GM19328 (cell line): Measurements from ENCODE around the gene ZSCAN9.

Experiments
- ATAC-seq: cut with Tn5 transposase; IDR thresholded peaks from one replicate; pipeline ENCODE4 v1.9.1; 2021; ENCODE audit warnings: mild to moderate bottlenecking, moderate library complexity; ENCODE audit not compliant: unreplicated experiment

ZSCAN9 gene

GRCh38 chr6:28225056-28225834 is at the start of gene ZSCAN9:
Gene ZSCAN9 (plus strand): TSS chr6:28225275. CDS start chr6:28227085, 1,810 bp downstream.
- ATAC-seq = peak; percentile 73

DNA sequence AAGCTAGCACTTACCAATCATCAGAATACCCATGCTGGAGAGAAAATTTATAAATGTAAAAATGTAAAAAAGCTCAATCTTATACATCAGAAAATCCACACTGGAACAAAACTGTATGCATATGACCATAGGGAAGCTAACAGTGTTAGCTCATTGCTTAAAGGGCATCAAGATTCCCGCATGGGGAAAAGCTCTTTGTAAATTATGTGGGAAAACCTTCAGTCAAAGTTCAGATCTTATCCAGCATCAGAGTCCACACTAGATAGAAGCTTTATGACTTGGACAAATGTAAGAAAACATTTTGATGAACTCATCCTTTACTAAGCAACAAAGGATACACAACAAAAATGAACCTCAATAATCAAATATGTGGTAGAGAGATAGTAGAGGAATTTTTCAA is 48.7 kb upstream of the ZSCAN9 start:
- no peak for ATAC-seq

GRCh38 chr6:28182255-28182654 is 42.8 kb upstream of the ZSCAN9 start:
- ATAC-seq = no peak

GRCh38 chr6:28188111-28188979 is 36.7 kb upstream of the ZSCAN9 start:
- no peak for ATAC-seq

- ATAC-seq = no peak
These were observed 25.1 kb upstream of the ZSCAN9 start for GRCh38 chr6:28200020-28200419.

- ATAC-seq = no peak
These were observed 21.9 kb upstream of the ZSCAN9 start for GRCh38 chr6:28203201-28203600.

GRCh38 chr6:28205879-28206278 is 19.2 kb upstream of the ZSCAN9 start:
- no peak for ATAC-seq

DNA sequence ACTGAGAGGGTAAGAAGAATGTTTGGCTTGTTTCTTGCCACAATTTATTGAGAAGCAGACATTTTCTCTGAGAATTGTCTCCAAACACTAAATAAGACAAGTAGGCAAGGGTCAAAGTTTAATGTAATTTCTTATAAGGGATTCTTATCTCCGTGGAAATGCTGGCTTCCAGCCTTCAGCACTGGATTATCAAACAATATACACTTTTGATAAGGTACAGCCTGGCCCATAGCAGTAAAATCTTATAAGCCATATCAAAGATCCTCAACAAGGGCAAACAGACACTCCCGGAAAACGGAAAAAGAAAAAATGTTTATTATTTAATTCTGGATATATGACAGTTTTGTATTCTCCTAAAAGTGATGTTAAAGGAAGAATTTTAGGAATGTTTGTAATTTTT is 18.5 kb upstream of the ZSCAN9 start:
- ATAC-seq = no peak

- ATAC-seq = no peak
These were observed 18.1 kb upstream of the ZSCAN9 start for GRCh38 chr6:28206928-28207509.

DNA sequence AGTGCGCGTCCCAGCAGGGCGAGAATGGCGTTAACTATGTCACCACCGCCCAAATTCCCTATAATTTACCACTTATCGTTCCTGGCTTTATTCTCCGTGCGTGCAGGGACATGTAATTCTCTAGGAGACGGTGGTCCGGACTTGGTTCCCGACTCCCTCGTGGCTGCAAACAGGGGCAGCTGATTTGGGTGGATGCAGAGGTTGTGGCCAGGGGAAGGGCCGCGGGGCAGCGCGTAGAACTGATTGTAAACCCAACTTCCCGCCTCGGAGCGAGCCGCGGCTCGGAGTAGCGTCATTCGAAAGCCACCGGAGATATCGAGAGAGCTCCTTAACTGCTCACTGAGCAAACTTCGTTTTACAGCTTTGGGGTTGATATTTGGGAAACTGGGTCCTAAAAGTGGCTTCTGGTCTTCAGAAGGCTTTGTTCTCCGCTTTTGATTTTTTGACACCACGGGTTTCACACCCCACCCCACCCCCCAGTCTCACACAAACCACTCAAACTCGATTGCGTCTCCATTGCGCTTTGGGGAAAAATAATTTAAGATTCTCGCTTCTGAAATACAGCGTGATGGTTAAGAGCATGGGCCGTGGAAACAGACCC is 17.5 kb upstream of the ZSCAN9 start:
- ATAC-seq = no peak

GRCh38 chr6:28208111-28208659 is 16.9 kb upstream of the ZSCAN9 start:
- ATAC-seq = no peak

DNA sequence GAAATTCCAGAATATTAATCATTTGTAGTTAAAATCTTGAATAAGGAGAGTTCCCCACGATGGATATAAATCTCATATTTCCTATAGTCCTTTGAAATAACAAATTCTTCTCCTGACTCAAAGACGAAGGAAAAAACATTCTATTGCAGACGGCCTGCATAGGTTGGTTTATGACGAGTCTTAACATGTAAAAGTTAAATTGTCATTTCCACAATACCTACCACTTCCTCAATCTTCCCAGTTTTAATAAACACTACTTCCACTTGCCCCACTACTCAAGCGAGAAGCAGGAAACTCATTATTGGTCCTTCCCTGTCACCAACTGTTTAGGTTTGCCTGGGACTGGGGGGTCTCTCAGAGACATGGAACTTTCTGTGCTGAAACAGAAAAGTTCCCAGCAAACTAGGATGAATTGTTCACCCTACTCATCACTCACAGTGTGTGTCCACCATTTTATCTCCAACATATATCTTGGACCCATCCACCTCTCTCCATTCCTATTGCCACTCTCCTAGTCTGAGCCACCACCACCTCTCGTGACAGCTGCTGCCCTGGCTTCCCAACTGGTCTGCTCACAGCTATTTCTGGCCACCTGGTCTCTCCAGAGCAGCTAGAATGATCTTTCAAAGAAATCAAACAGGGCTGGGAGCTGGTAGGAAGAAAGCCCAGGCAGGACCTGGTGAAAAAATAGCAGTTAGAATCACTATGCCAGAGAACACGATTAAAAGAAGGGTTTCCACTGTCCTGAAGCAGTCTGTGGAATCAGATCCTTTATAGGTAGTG is 15.1 kb upstream of the ZSCAN9 start:
- no peak for ATAC-seq

DNA sequence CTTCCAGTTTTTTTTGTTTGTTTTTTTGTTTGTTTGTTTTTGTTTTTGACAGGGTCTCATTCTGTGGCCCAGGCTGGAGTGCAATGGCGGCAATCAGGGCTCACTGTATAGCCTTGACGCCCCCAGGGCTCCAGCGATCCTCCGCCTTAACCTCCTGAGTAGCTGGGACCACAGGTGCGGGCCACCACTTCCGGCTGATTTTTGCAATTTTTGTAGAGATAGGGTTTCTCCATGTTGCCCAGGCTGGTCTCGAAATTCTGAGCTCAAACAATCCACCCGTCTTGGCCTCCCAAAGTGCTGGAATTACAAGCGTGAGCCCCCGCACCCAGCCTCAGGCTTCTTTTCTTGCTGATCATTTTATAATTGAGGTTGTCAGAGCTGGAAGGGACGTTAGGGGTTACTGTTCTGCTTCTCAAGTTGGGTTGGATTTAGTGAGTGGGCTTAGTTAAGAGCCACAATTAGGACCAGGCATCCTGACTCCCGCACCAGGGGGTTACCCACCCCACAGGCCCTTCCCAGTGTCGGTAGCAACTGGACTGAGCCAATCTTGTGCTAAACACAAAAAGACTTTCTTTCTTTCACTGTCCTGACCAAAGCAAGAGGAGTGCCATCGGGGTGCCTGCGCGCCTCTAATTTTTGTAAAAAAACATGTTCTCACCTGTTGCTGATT is 13.1 kb upstream of the ZSCAN9 start:
- ATAC-seq = peak; percentile 22

DNA sequence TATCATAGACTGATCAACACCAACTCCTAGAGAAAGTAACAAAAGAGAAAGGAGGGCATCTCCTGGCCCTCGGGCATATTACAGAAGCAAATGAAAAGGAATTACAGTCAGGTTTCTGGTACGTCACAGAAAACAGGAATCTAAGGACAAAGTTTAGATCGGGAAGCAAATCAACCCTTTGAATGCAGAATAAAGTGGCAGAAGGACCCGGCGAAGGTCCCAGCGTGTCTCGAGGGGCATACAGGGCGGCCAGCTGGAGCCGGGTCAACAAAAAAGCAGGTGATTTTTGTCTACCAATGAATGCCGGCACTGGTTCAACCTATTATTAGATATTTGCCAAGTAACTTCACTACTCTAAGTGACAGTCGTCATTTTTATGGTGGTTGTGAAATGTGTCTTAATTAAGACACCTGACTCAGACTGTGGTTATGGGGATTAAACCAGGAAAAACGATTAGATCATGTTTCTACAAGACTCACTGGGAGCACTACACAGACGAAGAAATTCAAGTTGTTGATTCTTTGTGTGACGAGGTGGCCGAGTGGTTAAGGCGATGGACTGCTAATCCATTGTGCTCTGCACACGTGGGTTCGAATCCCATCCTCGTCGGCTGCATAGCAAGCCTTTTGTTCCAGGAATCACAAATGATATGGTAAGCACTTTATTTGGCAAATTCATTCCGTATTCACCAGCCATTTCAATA is 12.4 kb upstream of the ZSCAN9 start:
- ATAC-seq = peak; percentile 51

DNA sequence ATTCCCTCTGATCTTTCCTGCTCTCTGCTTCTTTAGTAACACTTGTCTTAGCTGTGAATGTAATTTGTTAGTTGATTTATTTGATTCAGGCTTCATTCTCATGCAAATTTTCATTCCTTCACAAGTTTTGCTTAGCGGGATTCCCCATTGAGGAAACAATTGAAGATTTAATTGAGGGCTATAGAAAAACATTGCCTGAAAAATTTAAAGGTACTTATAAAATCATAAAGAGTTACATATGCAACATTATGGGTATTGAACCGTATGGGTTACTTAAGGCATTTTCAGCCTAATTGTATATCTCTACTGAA is 11.9 kb upstream of the ZSCAN9 start:
- ATAC-seq = no peak

DNA sequence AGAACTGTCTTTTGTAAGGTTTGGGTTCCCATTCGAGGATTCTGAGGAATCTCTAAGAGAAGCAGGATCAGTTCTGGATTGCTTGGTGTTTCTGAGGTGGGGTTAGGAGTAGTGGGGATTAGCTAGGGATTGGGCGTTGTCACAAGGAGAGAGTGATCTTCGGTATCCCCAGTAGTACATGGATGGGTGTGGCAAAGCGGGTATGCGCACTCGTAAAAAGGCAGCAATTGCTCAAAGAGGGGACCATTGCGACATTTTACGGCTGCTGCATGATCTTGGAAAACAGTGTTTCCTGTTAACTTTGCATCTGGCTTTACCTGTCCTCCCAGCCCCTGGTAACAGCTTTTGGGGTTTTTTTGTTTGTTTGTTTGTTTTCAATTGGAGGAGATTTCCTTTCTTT is 9.7 kb upstream of the ZSCAN9 start:
- no peak for ATAC-seq

GRCh38 chr6:28217890-28218289 is 7.2 kb upstream of the ZSCAN9 start:
- ATAC-seq = no peak

GRCh38 chr6:28218312-28219248 is 6.5 kb upstream of the ZSCAN9 start:
- ATAC-seq = no peak
